ENCODE measurements around the gene SGCD.

GRCh38 chr5:156540491-156540890 lies 213.5 kb downstream of the SGCD start:
- TF ChIP-seq ZNF664 (tag by site-specific recombination; IDR thresholded peaks at IDR 0.05): no peak
- TF ChIP-seq, protein P1, sequence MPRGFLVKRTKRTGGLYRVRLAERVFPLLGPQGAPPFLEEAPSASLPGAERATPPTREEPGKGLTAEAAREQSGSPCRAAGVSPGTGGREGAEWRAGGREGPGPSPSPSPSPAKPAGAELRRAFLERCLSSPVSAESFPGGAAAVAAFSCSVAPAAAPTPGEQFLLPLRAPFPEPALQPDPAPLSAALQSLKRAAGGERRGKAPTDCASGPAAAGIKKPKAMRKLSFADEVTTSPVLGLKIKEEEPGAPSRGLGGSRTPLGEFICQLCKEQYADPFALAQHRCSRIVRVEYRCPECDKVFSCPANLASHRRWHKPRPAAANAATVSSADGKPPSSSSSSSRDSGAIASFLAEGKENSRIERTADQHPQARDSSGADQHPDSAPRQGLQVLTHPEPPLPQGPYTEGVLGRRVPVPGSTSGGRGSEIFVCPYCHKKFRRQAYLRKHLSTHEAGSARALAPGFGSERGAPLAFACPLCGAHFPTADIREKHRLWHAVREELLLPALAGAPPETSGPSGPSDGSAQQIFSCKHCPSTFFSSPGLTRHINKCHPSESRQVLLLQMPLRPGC (tag by site-specific recombination; IDR thresholded peaks at IDR 0.05): no peak
- no peak for TF ChIP-seq CTCF (tag by site-specific recombination; IDR thresholded peaks at IDR 0.05)
- TF ChIP-seq PBX3 (CRISPR knock-in tag; IDR thresholded peaks at IDR 0.05): no peak
- TF ChIP-seq, protein P2, sequence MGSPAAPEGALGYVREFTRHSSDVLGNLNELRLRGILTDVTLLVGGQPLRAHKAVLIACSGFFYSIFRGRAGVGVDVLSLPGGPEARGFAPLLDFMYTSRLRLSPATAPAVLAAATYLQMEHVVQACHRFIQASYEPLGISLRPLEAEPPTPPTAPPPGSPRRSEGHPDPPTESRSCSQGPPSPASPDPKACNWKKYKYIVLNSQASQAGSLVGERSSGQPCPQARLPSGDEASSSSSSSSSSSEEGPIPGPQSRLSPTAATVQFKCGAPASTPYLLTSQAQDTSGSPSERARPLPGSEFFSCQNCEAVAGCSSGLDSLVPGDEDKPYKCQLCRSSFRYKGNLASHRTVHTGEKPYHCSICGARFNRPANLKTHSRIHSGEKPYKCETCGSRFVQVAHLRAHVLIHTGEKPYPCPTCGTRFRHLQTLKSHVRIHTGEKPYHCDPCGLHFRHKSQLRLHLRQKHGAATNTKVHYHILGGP (tag by site-specific recombination; IDR thresholded peaks at IDR 0.05): no peak
- TF ChIP-seq ZNF302 (tag by site-specific recombination; IDR thresholded peaks at IDR 0.05; ENCODE audit: low read depth): no peak
- TF ChIP-seq ZNF391 (tag by site-specific recombination; IDR thresholded peaks at IDR 0.05; ENCODE audit: borderline replicate concordance, low read depth): no peak
- TF ChIP-seq ZNF501 (tag by site-specific recombination; IDR thresholded peaks at IDR 0.05): no peak

Data from HEK293 (cell line).